Measurements from ENCODE around the gene TBX5. TPM values are rescaled to one million over a fixed set of nuclear protein-coding genes. Genes with fewer than 3 reads are reported as not detected.

The TBX5 gene
- polyA plus RNA-seq, 1 of the 3 experiments (the other 2 are of a cell fraction), result not detected

DNA sequence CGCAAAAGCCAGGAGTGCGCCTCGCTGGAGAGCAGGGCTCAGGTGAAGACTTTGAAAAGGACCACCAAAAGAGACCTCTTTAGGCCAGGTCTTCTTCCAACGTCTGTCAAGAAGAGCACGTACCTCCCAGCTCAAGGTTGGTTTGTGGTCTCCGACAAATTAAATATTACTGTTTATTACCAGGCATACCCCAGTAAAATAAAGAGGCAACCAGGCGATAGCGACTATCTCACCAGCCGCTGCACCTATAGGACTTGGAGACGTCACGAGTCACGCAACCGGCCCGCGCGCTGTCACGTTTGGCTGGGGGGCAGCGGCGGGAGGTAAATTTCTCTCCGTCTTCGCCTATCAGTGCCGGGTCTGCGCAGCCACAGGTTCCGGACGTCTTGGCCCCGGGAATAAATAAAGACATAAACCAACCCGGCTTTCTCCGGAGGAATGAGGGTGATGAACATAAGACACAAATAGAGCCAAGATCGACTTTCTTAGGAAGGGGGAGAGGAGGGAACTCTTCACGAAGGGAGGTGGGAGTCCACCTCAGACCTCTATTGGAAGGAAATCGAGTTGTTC lies 2.0 kb upstream of the TBX5 start:
- Histone ChIP-seq H3K4me1 (ENCODE audit: control insufficient read depth in 1 of 2, insufficient read depth in 2 of 2, low read depth in 1 of 2, low read length in 1 of 2) (no peaks in the 10 kb centered on the region; a peak in 1 of 4 replicates), H2AFZ (ENCODE audit: low read depth) (no peak overlapping the region), H3K79me2 (ENCODE audit: insufficient read depth) (no peaks in the 10 kb centered on the region), H3K9me2 (no peaks in the 10 kb centered on the region), H3K36me3 (replicated peaks in 1 of 2; ENCODE audit: control insufficient read depth in 1 of 2, insufficient read depth in 2 of 2, low read length in 1 of 2) (no peaks in the 10 kb centered on the region), H3K9ac (no peak overlapping the region), H3K27me3 (ENCODE audit: insufficient read depth) (peaks cover 98% of the 10 kb centered on the region), H4K20me1 (ENCODE audit: insufficient read depth) (no peaks in the 10 kb centered on the region), H3K9me3 (no peaks in the 10 kb centered on the region), H3K4me2 (no peak overlapping the region), H3F3A (replicated peaks; ENCODE audit: insufficient read depth) (no peaks in the 10 kb centered on the region), H3K27ac (ENCODE audit: low read depth in 2 of 2, low read length in 1 of 2) (no peak overlapping the region), H3K4me3 (ENCODE audit: low read depth in 2 of 2, low read length in 1 of 2) (no peak overlapping the region)
- CTCF ChIA-PET, result no interaction called here
- DNase-seq, result no peak
- POLR2A ChIA-PET, result no interaction called here
- TF ChIP-seq JUND (IDR thresholded peaks at IDR 0.05), result no peak
- TF ChIP-seq GATA2 (CRISPR knock-in tag; IDR thresholded peaks at IDR 0.05), result no peak
- TF ChIP-seq YY1 (IDR thresholded peaks at IDR 0.05; ENCODE audit: low read depth), result no peak
- TF ChIP-seq, protein P1, sequence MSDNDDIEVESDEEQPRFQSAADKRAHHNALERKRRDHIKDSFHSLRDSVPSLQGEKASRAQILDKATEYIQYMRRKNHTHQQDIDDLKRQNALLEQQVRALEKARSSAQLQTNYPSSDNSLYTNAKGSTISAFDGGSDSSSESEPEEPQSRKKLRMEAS (IDR thresholded peaks at IDR 0.05; ENCODE audit: low read depth), result no peak
- TF ChIP-seq EP300 (IDR thresholded peaks at IDR 0.05; ENCODE audit: borderline replicate concordance in 1 of 2, low read depth in 1 of 2, low read length in 1 of 2), result no peak
- TF ChIP-seq, protein P2, sequence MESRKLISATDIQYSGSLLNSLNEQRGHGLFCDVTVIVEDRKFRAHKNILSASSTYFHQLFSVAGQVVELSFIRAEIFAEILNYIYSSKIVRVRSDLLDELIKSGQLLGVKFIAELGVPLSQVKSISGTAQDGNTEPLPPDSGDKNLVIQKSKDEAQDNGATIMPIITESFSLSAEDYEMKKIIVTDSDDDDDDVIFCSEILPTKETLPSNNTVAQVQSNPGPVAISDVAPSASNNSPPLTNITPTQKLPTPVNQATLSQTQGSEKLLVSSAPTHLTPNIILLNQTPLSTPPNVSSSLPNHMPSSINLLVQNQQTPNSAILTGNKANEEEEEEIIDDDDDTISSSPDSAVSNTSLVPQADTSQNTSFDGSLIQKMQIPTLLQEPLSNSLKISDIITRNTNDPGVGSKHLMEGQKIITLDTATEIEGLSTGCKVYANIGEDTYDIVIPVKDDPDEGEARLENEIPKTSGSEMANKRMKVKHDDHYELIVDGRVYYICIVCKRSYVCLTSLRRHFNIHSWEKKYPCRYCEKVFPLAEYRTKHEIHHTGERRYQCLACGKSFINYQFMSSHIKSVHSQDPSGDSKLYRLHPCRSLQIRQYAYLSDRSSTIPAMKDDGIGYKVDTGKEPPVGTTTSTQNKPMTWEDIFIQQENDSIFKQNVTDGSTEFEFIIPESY (IDR thresholded peaks at IDR 0.05; ENCODE audit: borderline replicate concordance, low read depth), result no peak
- TF ChIP-seq, protein P3, sequence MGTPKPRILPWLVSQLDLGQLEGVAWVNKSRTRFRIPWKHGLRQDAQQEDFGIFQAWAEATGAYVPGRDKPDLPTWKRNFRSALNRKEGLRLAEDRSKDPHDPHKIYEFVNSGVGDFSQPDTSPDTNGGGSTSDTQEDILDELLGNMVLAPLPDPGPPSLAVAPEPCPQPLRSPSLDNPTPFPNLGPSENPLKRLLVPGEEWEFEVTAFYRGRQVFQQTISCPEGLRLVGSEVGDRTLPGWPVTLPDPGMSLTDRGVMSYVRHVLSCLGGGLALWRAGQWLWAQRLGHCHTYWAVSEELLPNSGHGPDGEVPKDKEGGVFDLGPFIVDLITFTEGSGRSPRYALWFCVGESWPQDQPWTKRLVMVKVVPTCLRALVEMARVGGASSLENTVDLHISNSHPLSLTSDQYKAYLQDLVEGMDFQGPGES (IDR thresholded peaks at IDR 0.05; ENCODE audit: low read depth, low read length), result no peak
- no peak for TF ChIP-seq MEF2A (IDR thresholded peaks at IDR 0.05; ENCODE audit: borderline replicate concordance, low read depth)
- no peak for TF ChIP-seq SMC3 (IDR thresholded peaks at IDR 0.05; ENCODE audit: low read depth, low read length)
- TF ChIP-seq, protein P4, sequence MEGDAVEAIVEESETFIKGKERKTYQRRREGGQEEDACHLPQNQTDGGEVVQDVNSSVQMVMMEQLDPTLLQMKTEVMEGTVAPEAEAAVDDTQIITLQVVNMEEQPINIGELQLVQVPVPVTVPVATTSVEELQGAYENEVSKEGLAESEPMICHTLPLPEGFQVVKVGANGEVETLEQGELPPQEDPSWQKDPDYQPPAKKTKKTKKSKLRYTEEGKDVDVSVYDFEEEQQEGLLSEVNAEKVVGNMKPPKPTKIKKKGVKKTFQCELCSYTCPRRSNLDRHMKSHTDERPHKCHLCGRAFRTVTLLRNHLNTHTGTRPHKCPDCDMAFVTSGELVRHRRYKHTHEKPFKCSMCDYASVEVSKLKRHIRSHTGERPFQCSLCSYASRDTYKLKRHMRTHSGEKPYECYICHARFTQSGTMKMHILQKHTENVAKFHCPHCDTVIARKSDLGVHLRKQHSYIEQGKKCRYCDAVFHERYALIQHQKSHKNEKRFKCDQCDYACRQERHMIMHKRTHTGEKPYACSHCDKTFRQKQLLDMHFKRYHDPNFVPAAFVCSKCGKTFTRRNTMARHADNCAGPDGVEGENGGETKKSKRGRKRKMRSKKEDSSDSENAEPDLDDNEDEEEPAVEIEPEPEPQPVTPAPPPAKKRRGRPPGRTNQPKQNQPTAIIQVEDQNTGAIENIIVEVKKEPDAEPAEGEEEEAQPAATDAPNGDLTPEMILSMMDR (IDR thresholded peaks at IDR 0.05), result no peak
- no peak for TF ChIP-seq ELF1 (IDR thresholded peaks at IDR 0.05)
- TF ChIP-seq RAD21 (IDR thresholded peaks at IDR 0.05; ENCODE audit: low read length), result no peak
- TF ChIP-seq TCF12 (IDR thresholded peaks at IDR 0.05), result no peak
- TF ChIP-seq, protein P5, sequence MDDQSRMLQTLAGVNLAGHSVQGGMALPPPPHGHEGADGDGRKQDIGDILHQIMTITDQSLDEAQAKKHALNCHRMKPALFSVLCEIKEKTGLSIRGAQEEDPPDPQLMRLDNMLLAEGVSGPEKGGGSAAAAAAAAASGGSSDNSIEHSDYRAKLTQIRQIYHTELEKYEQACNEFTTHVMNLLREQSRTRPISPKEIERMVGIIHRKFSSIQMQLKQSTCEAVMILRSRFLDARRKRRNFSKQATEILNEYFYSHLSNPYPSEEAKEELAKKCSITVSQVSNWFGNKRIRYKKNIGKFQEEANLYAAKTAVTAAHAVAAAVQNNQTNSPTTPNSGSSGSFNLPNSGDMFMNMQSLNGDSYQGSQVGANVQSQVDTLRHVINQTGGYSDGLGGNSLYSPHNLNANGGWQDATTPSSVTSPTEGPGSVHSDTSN (IDR thresholded peaks at IDR 0.05), result no peak
- WGBS (ENCODE audit: low lambda C conversion rate), result 21% methylated on average over 31 of the region's 31 CpGs

Data from SK-N-SH (cell line).